ENCODE results near the gene PPARGC1A.

PPARGC1A gene

DNA sequence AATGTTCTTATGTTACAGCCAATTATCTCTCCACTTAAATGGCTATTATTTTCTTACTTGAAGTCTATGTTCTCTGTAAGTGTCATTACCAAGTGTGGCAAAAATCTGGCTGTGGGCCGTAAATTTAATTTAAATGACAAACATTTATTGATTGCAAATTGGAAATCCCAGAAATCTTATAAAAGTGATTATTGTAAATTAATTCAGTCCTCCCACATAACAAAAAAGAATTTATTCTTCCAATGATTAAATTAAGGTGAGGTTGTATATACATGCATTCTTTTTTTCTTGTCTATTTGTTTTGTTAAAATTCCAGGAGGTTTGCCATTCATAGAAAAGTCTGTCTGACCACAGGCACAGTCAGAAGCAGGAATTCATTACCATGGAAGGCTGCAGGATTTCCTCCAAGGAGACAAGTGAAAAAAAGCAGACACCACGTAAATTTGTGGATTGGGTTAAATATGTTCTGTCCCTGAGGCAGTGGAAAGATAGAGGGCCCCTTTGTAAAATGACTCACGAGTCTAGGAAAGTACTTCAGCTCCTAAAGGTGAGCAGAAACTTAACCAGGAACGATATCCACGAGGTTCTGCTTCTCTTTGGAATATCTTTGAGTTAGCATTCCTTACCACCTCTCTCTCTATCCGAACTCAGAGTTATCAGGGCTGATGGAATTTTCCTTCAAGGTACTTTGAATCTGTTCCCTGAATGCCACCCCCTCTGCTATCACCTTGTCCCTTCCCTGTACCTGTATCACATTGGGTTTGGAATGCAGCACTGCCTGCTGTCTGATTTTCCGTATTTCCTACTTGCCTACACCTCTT, 10.7 kb downstream of the PPARGC1A start:
- ATAC-seq (ENCODE audit: low read depth), result no peak

DNA sequence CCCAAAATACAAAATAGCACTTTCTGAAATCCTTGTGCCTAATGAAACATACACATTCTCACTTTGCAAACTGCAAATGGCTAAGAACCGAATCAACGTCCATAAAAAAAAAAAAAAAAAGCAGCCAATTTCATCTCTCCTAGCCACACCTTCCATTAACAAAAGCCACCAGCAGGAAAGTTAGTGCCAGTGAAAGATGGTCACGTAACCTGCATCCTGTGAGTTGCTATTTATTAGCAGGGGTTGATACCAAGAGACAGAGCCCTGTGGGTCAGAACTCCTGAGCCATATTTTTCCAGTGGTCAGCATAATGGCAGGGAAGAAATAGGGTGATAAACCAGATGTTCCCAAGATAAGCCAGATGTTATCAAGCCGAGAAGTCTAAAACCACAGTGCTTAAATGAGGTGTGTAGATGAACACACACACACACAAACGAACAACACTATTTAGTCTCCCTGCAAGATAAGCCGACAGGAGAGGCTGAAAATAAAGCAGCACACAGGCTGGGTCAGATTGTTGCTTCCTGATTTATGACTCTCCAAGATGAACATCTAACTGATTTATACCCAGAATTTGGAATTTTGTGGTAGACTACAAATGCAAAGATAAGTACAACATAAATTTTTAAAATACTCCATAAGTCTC, 11.5 kb downstream of the PPARGC1A start:
- Mint-ChIP-seq H3K9me3 (peaks cover 2% of the 10 kb centered on the region), H3K4me1 (no peaks in the 10 kb centered on the region), H3K27me3 (no peaks in the 10 kb centered on the region), H3K27ac (no peak overlapping the region), H3K4me3 (no peak overlapping the region), H3K36me3 (no peaks in the 10 kb centered on the region)
- ATAC-seq (ENCODE audit: low read depth) (no peak), DNase-seq (ENCODE audit: low spot score in 2 of 2) (no peak)

More for the DNA sequence above, 10.7 kb downstream of the PPARGC1A start:
- Mint-ChIP-seq H3K27ac (no peak overlapping the region), H3K27me3 (no peaks in the 10 kb centered on the region), H3K9me3 (peaks cover 2% of the 10 kb centered on the region), H3K4me3 (no peak overlapping the region), H3K4me1 (no peaks in the 10 kb centered on the region), H3K36me3 (no peaks in the 10 kb centered on the region)
- DNase-seq (ENCODE audit: low spot score in 2 of 2), result no peak

DNA sequence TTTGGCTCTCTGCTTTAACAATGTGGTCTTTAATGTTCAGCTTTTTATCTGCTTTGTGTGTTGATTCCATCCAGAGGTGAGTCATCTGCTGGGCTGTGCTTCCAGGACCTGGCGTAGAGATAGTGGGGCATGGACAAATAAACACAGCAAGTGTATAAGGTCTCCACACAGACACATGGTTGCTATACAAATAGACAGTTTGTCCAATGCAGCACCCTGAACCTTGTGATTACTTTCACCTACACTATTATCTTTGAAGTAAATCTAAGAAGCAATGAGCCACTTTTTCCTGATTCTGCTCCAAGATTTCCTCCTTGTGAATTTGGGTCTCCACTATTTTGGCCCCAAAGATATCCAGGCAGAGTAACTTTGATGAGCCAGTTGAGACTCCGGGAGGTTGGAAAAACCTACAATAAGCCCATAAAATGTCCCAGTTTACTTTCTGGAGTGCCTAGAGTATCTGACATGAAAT, 12.1 kb downstream of the PPARGC1A start:
- Mint-ChIP-seq H3K27me3 (no peaks in the 10 kb centered on the region), H3K4me3 (no peak overlapping the region), H3K27ac (no peak overlapping the region), H3K9me3 (peaks cover 2% of the 10 kb centered on the region), H3K36me3 (no peaks in the 10 kb centered on the region), H3K4me1 (no peaks in the 10 kb centered on the region)
- DNase-seq (ENCODE audit: low spot score in 2 of 2) (no peak), ATAC-seq (ENCODE audit: low read depth) (no peak)

DNA sequence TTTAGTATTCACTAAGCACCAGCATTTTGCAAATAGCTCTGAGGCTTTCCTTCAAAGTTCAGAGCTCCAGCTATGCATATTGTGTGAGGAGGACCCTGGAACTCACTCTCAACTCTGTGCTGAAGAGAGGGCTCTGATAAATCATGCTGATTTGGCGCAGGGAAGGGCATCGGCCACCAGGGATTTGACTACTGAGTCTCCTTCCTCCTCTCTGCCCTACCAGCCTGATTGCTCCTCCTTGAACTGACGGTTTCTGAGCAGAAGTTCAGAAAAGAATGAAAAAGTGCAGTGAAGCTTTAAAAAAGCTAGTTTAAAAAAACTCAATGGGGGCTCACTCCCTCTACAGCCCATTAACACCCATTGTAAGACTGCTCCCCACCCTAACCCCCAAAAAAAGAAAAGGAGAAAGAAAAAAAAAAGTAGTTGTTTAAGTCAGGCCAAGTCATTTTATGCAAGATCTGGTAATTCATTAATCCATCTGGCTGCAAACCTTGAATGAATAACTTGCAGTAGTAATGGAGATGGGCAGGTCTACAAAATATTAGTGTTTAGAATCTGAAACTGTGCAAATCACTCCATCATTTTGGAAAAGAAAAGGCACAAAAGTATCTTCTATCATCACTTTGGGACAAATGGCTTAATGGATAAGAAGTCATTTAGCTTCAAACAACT, 13.3 kb downstream of the PPARGC1A start:
- no peak overlapping the region for H3K4me3 Mint-ChIP-seq
- no peak for DNase-seq (ENCODE audit: low spot score in 2 of 2)
- no peak for ATAC-seq (ENCODE audit: low read depth)
- H3K27me3 Mint-ChIP-seq, result no peaks in the 10 kb centered on the region
- no peak overlapping the region for H3K27ac Mint-ChIP-seq
- H3K36me3 Mint-ChIP-seq, result no peaks in the 10 kb centered on the region
- H3K9me3 Mint-ChIP-seq, result peaks cover 2% of the 10 kb centered on the region
- H3K4me1 Mint-ChIP-seq, result no peaks in the 10 kb centered on the region

DNA sequence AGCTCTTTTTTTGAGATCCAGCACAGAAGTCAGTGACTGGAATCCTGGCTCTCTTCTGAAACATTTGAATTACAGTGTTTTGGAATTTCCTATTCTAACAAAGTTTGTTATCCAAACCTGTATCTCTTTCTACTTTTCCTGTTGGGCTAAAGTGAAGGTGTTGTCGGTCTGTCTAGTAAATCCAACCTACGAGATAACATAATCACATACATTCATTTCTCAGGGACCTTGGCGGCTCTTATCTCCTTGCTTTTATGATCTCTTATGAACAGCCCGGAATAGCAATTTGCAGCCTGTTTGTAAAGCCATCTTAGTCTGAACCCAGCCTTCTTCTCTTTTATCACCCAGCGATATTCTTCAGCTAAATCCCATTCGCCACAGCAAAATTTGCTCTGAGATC, 14.5 kb downstream of the PPARGC1A start:
- DNase-seq (ENCODE audit: low spot score in 2 of 2) (no peak), ATAC-seq (ENCODE audit: low read depth) (no peak)
- Mint-ChIP-seq H3K4me3 (no peak overlapping the region), H3K4me1 (no peaks in the 10 kb centered on the region), H3K27me3 (no peaks in the 10 kb centered on the region), H3K9me3 (peaks cover 3% of the 10 kb centered on the region), H3K36me3 (no peaks in the 10 kb centered on the region), H3K27ac (no peak overlapping the region)

DNA sequence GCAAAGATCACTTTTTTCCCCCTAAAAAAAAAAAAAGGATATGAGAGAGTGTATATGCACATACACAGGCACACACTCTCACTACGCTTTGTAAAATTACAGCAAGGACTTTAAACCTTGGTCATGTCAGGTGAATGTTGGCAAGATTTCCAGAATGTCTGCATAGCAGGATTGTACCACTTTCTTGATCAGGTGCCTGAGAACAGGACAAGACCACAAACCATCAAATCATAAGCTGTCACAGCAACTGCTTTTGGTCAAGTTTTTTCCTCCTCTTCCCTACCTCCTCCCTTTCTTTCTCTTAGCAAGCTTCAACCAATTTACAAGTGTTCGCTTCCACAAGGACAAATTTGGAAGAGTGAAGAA, 15.3 kb downstream of the PPARGC1A start:
- Mint-ChIP-seq H3K36me3 (no peaks in the 10 kb centered on the region), H3K27me3 (no peaks in the 10 kb centered on the region), H3K27ac (no peak overlapping the region), H3K4me3 (no peak overlapping the region), H3K4me1 (no peaks in the 10 kb centered on the region), H3K9me3 (peaks cover 2% of the 10 kb centered on the region)
- no peak for ATAC-seq (ENCODE audit: low read depth)
- no peak for DNase-seq (ENCODE audit: low spot score in 2 of 2)

DNA sequence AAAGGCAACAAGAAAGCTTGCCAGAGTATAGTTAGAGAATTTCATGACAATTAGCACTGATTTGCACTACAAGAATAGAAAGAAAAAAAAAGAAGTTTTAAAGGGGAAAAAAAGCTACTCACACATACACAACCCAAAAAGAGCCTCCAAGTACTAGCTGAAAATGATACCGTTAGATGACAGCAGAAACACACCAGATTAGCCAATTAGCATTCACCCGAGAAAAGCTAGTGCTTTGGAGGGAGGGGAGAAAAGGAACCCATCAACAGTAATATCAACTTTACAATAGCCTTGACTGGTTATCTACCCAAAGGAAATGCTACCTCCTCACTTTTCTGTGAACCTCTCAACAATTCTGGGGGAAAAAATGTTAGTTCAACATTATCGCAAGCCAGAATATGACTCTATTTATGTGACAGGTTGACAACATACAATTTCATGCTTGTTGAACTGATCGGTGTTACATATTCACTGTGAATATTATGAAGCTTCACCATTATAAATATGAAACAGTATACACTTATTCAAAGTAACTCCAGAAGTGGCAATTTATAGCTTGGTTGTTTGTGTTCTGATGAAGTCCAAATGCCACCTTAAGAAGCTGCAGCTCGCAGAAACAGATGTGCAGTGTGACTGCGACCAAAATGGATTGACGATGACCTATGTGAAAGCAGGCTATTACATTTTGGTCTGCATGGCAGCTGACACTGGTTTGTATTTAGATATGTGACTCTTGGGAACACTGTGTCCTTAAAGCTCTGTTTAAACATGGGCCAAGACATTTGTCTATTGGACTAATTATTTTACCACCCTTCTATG, 15.9 kb downstream of the PPARGC1A start:
- Mint-ChIP-seq H3K4me1 (no peaks in the 10 kb centered on the region), H3K27ac (no peak overlapping the region), H3K9me3 (peaks cover 2% of the 10 kb centered on the region), H3K27me3 (no peaks in the 10 kb centered on the region), H3K4me3 (no peak overlapping the region), H3K36me3 (no peaks in the 10 kb centered on the region)
- DNase-seq (ENCODE audit: low spot score in 2 of 2) (no peak), ATAC-seq (ENCODE audit: low read depth) (no peak)

DNA sequence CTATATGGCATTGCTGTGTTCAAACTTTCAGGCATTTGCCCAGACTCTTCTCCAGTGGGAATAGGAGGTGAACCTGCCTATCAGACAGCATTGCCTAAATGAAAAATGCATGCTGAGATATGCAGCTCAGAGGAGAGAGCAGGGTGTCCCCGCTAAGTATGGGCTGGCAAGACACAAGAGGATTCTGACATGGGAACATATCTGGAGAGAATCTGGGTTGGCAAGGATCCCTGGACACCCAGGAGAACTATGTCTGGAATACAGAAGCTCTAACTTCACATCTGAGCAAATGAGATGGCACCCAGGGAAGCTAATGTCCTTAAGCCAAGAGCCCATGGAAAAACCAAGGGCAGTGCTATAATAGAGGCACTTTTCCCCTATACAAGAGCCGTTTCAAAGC, 18.4 kb downstream of the PPARGC1A start:
- no peaks in the 10 kb centered on the region for H3K27me3 Mint-ChIP-seq
- DNase-seq (ENCODE audit: low spot score in 2 of 2), result no peak
- no peak overlapping the region for H3K27ac Mint-ChIP-seq
- no peak for ATAC-seq (ENCODE audit: low read depth)
- H3K9me3 Mint-ChIP-seq, result peaks cover 4% of the 10 kb centered on the region
- H3K4me3 Mint-ChIP-seq, result no peak overlapping the region
- no peaks in the 10 kb centered on the region for H3K4me1 Mint-ChIP-seq
- H3K36me3 Mint-ChIP-seq, result no peaks in the 10 kb centered on the region

DNA sequence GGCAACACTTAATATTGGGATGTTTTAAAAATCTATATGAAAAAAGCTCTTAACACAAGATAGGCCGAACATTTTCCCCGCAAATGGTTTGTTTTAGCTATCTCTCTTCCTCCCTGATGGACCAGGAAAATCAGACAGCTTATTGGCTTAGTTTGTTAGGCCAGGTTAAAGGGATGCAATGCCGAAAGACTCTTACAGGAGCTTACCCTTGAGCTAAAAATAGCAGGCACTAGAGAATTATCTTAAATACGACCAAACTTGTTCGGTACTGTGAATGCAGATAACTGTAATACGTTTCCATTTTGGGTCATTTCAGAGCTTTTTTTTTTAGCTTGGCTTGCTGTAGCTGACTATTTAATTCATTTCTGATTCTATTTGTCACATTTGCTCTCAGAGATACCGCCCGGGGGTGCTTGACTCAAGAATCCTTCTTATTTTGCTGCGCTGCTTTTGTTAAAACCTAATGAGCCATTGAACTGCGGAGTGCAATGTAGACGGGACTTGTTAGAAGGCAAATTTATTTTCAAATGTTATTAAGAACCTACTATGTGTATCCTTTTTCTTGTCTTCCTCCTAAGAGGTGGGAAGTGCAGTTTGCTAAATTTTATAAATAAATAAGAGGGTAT, 23.3 kb downstream of the PPARGC1A start:
- no peak for DNase-seq (ENCODE audit: low spot score in 2 of 2)
- H3K27ac Mint-ChIP-seq, result no peak overlapping the region
- H3K36me3 Mint-ChIP-seq, result no peaks in the 10 kb centered on the region
- no peaks in the 10 kb centered on the region for H3K4me1 Mint-ChIP-seq
- H3K27me3 Mint-ChIP-seq, result no peaks in the 10 kb centered on the region
- H3K9me3 Mint-ChIP-seq, result peaks cover 4% of the 10 kb centered on the region
- ATAC-seq (ENCODE audit: low read depth), result no peak
- no peak overlapping the region for H3K4me3 Mint-ChIP-seq

DNA sequence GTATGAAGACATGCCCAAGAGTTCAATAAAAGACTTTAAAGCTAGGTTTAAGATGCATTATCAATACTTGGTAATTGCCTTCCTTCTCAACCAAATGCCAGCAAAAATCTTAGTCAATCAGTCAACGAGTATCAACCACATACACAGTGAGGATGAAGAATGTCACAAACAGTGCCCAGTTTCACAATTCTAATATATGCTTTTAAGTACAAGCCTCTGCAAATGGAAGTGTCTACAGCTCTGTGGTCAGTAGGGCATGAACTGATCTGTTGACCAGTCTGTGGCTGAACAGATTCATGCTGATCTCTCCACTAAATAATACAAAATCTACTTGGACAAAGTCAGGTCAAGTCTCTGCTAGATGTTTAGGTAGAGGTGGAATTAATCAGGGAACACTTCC, 27.9 kb downstream of the PPARGC1A start:
- DNase-seq (ENCODE audit: low spot score in 2 of 2), result no peak
- no peaks in the 10 kb centered on the region for H3K27me3 Mint-ChIP-seq
- no peak for ATAC-seq (ENCODE audit: low read depth)
- peaks cover 2% of the 10 kb centered on the region for H3K9me3 Mint-ChIP-seq
- H3K4me1 Mint-ChIP-seq, result no peaks in the 10 kb centered on the region
- no peaks in the 10 kb centered on the region for H3K36me3 Mint-ChIP-seq
- H3K27ac Mint-ChIP-seq, result no peak overlapping the region
- no peak overlapping the region for H3K4me3 Mint-ChIP-seq

DNA sequence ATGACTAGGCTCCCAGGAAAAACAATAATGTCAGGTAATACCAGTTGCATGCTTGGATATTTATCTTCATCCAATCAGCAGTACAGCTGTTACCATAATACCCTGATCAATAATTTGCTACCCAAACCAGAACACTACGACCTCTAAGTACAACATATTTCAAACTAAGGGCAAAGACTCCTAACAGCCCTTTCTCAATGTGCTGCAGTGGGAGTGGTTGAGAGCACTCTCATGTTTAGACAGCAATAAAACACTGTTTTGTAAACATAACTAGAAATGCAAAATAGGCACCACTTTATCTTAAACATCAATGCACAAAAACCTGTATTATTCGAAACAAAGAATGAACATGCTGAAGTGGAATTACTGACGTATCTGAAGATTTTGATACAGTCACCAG, 28.9 kb downstream of the PPARGC1A start:
- DNase-seq (ENCODE audit: low spot score in 2 of 2), result no peak
- Mint-ChIP-seq H3K4me3 (no peak overlapping the region), H3K4me1 (no peaks in the 10 kb centered on the region), H3K27ac (no peak overlapping the region), H3K36me3 (no peaks in the 10 kb centered on the region), H3K9me3 (peaks cover 2% of the 10 kb centered on the region), H3K27me3 (no peaks in the 10 kb centered on the region)
- ATAC-seq (ENCODE audit: low read depth), result no peak

DNA sequence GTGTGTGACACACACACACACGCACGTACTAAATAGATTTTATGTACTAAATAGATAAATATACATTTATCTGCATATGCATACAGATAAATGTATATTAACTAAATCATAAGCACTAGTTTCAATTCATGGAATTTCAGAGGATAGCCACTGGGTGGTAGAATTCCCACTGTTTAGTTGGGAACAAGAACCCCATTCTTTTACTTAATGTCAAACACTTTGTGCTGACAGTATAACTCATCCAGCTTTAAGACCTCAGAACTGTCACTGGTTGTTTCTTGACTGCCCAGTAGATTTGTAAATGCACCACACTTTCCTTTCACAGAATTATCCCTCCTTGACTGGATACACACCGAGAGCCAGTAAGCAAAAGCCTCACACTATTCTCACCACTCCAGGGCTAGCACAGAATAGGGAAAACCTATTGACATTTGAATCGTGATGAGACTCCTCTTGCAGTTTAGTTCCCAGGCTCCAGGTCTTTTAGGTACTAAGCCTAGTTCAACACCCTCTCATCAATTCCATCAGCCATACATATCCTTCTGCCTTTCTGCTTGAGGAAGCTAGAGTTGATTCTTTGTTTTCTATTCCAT, 32.4 kb downstream of the PPARGC1A start:
- H3K27ac Mint-ChIP-seq, result no peak overlapping the region

DNA sequence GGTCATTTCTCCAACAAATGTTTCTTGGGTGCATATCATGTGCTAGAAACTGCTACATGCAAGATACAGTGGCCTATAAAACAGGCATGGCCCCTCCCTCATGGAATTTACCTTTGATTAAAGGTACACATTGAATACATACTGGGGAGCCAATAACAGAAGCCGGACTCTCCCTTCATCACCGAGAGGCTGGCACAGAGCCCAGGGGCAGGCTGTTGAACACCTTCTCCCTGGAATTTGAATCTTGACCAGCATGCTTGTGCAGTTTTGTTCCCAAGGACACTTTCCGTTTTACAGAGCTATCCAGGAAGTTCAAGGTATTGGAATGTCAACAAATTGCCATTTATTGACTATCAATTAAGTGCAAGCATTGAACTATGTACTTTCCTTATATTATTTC, 33.2 kb downstream of the PPARGC1A start:
- Mint-ChIP-seq H3K27me3 (no peaks in the 10 kb centered on the region), H3K4me3 (no peak overlapping the region), H3K4me1 (no peaks in the 10 kb centered on the region), H3K36me3 (no peaks in the 10 kb centered on the region), H3K9me3 (peaks cover 2% of the 10 kb centered on the region), H3K27ac (no peak overlapping the region)
- ATAC-seq (ENCODE audit: low read depth) (no peak), DNase-seq (ENCODE audit: low spot score in 2 of 2) (no peak)

More for the DNA sequence above, 32.4 kb downstream of the PPARGC1A start:
- Mint-ChIP-seq H3K27me3 (no peaks in the 10 kb centered on the region), H3K36me3 (no peaks in the 10 kb centered on the region), H3K4me3 (no peak overlapping the region), H3K9me3 (peaks cover 2% of the 10 kb centered on the region), H3K4me1 (no peaks in the 10 kb centered on the region)
- ATAC-seq (ENCODE audit: low read depth) (no peak), DNase-seq (ENCODE audit: low spot score in 2 of 2) (no peak)
